ENCODE data around the gene CSNK1D. TPM values are rescaled to one million over a fixed set of nuclear protein-coding genes. Genes with fewer than 3 reads are reported as not detected.
"Not testable (repeated sequence)": the region's sequence is repeated elsewhere in the genome, so short reads cannot be mapped to it uniquely, and the experiment has no call there.

Gene CSNK1D
- polyA plus RNA-seq, 5 donors: 89.6 to 138 (median 108) TPM

DNA sequence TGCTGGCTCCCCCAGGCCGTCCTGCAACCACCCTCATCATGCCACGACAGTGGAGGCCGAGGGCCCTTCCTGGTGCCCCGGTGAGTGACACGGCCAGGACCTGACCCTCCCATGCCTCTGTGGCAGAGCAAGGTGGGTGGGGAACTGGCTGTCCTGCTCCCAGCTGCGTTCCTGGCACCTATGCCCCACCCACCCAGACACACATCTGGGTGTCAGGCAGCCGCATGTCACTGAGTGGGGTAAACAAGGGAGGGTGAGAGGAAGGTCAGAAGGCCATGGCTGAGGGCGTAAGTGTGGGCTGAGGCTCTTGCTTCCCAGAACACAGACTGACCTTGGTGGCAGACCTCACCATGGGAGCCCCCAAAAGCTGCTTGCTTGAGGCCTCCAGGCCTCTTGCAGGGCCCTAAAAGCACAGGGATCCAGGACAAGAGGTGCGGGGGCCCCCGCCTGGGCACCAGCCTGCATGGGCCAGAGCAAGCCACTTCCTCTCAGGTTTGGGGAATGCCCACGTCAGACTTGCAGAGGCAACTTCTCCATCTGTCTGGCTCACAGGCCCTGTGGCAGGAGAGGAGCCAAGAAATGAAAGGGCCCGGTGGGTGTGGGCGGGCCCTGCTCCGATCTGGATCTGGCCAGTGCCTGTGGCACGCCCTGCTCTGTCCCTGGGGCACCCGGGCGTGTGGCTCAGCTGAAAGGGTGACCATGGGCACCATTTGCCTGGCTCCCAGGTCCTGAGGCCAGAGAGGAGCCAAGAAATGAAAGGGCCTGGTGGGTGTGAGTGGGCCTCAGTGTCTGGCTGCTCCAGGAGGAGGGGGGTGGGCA lies 57.0 kb downstream of the CSNK1D start:
- no peak for DNase-seq

DNA sequence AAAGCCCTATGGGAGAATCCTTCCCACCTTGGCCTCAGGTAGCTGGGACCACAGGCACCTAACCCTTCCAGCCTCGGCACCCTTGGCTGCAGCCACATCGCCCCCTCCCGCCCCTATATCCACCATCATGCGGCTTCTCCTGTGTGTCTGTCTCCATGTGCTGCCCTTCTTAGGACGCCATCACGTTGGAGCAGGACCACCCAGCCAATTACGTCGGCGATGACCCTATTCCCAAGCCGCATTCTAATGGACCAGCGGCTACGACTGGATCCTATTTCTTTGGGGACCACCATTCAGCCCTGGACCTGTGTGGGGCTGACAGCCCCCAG lies 57.6 kb downstream of the CSNK1D start:
- no peak for DNase-seq

DNA sequence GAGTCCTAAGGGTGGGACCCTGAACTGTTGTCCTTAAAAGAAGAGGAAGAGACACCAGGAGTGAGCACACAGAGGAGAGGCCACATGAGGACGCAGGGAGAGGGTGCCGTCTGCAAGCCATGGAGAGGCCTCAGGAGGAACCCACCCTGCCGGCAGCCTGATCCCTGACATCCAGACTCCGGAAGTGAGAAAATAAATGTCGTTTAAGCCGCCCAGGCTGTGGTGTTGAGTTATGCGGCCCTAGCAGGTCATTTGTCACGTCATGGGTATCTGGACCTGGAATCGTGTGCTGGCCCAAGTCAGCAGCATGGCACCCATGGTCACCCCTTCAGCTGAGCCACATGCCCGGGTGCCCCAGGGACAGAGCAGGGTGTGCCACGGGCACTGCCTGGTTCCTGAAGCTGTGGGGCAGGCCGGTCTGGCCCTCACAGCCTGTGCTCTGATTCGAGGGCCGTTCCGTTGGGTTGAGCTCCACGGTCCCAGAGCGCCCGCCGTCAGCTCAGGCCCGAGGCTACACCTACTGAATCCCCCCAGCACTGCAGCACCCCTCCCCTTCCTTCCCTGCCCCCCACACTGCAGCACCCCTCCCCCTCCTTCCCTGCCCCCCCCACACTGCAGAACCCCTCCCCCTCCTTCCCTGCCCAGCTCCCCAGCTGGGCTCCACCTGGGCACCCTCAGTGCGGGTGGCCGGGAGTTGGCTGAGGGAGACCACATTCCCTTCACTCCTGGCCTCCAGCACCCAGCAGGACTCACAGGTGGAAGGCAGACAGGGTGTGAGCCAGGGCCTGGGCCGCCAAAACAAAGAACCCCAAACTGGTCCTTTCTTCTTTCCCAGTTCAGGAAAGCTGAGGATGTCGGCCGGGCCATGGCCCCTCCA lies 58.2 kb downstream of the CSNK1D start:
- DNase-seq: no peak

DNA sequence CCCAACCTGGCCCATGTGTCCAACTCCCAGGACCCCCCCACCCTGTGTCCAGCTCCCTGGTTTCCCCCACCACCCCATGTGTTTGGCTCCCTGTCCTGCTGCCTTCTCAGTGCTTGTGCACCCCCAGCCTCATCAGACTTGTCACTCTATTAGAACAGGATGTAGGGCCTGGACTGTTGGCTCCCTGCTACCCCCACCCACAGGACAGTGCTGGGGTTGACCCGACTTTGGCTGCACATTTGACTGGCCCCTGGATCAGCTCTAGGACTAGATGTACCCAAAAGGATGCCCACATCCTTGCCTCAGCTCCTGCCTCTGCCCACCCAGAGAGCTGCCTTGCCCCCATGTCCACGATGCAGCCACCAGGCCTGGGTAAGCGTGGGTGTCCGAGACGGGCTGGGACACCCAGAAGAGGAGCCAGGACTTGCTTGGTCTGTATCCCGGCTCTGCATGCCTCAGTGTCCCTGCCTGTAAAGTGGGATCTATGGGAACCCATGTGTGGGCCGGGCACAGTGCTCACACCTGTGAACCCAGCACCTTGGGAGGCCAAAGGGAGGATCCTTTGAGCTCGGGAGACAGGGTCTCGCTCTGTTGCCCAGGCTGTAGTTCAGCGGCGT lies 59.4 kb downstream of the CSNK1D start:
- no peak for DNase-seq

DNA sequence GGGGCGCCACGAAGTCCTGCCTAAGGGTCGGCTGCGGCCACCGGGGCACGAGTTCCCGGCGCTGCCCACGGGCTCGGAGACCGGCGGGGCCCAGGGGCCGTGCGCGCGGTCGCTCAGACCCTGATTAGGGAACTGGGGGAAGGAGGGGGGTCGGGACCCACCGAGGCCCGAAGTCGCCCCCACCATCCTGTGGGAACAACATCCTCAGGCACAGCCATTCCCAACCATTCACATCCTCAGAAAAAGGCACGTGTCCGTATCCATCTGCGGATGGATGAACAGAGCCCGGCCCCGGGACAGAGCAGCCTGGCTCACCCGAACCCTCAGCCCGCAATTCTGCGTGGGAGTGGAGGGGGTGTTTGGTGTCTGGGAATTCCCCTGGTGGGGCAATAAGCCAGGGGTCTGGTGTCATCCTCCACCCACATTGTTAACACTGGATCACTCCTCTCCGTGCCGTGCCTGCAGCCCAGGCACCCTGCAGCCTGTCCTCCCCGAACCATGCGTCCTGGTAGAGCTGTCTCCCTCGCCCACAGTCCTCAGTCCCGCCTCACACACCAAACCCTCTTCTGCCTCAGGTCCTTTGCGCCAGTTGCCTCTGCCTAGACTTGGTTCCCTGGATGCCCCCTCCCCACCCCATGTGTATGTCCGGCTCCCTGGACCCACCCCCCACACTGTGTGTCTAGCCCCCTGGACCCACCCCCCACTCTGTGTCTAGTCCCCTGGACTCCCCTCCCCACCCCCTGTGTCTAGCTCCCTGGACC lies 60.1 kb downstream of the CSNK1D start:
- DNase-seq: peak in 1 of 2 donors; percentile 23

DNA sequence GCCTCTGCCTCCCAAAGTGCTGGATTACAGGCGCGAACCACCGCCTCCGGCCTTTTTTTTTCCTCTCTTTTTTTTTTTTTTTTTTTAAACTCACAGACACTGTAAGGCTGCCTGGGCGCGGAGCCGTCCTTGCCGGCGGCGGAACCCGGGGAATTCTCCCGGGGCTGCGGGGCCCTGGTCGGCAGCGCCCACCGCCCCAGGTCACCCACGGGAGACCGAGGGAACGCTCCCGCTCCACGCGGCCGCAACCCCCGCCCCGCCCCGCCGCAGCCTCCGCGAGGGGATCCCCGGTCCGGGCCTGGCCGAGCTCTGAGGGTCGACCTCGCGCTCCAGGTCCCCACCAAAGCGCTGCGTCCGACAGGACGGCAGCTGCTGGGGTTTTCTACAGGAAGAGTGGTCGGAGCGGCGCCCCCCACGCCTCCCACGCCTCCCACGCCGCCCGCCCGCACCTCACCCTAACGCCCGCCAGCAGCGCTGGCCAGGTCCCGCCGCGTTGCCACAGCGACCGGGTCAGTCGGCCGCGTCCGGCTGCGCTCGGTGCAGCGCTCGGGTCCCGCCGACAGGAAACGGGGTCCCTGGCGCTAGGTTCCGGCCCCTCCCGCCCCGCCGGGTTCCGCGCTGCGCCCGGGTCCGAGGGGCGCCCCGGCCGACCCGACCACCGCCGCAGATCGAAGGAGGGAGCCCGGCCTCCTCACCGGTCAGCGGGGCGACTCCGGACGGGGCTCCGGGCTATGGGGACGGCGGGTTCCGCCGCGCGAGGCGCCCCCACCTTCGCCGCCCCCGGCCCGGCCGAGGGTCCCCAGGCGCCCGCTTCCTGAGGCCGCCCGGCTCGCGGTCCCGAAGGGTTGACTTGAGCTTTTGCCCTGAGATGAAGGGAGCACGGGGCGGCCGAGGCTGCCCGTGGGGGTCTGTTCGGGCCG lies 60.9 kb downstream of the CSNK1D start, which contains the start of gene CCDC57:
TSS of gene CCDC57 (minus strand) at position 512 of the 920 bp plus-strand sequence. CDS start 10,898 bp downstream, outside the sequence.
- peak; percentile 74 to 82 for DNase-seq

DNA sequence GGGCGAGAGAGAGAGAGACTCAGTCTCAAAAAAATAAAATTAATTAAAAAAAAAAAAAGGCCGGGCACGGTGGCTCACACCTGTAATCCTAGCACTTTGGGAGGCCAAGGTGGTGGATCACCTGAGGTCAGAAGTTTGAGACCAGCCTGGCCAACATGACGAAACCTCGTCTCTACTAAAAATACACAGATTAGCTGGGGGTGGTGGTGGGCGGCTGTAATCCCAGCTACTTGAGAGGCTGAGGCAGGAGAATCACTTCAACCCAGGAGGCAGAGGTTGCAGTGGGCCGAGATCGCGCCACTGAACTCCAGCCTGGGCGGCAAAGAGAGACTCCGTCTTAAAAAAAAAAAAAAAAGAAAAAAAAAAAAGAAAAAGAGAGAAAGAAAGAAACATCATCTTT lies 62.8 kb downstream of the CSNK1D start:
- DNase-seq: not testable (repeated sequence)

DNA sequence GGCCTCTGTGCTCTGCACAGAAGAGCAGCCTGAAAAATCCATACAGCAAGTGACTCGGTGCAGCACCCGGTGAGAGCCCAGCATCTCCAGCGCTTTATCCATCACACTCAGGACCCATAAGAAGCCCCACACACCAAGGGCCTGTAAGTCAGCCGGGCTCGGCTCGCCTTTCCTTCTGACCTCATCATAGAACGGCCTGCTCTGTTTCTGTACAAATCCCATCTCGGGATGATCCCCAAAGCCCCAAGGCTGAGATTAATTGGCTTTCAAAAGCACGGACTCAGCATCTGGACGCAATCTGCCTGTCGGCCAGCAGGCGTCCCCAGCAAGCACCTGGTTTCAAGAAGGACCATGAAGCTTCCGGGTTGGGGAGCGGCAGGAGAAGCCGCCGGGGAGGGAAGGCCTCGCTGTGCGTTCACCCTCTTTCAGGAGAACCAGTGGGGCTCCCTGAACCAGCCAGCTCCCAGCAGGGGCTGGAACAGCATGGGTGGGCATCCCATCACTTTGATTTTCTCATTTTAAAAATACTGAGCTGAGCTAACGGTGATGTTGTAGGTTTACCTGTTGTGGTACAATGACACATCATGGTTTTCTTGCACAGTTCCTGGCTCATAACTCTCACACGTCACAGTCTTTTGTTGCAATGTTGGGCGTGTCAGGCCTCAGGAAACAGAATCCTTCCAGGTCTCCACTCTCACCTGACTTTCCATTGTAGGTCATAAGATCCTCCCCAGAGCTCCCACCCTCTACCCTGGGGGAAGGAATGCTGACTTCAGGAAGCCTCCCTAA lies 67.6 kb downstream of the CSNK1D start:
- peak; percentile 58 to 60 for DNase-seq

DNA sequence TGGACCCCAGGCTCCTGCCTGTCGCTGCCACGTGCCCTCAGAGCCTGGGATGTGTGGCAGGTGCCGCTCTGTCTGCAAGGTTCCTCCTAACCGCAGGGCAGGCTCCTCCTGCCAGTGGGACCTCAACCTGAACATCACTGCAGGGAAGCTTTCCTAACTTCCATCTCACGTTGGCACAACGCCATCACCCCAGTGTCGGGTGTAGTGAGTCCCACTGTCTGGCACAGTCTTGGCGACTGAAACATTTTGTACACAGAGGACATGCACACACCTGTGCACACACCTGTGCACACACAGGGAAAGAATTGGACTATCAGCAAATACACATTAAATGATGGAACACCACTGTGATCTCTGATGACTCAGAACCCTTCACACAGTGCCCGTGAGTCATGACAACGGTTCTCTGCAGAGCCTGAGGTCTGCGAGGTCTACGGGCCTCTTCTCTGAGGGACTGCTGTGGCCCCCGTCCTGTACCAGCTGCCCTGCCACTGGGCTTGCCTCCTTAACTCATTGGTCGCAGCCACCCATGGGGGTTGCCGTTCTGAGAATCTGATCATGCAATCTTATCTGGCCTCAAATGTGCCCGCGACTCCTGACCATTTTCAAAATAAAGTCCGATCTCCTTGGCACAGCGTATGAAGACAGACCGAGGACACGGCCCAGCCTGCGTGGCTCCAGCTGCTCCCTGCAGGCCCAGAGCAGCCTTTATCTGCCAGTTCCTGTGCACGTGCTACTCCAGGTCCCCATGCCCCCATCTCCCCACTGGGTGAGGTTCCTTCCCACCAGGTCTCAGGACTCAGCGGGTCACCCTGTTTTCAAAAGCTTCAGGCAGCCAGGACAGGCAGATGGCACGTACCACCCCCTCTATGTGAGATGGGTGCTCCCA lies 68.4 kb downstream of the CSNK1D start:
- DNase-seq: no peak

DNA sequence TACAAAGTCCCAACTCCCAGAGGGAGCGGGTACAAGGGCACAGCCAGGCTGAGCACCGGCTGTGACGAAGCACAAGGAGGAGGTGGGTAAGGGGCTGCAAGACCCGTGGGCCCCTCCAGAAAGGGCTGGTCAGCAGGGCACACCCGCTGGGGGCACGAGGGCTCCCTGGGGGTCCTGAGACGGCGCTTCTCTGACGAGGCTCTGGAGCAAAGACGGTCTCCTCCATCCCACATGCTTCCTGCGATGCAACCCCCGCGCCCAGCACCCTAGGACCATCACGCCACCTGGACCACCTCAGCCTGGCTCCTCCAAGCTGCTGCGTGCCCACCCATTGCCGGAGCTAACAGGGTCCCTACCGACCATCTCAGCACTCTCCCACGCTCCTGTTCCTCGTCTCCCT lies 69.6 kb downstream of the CSNK1D start:
- DNase-seq: no peak

DNA sequence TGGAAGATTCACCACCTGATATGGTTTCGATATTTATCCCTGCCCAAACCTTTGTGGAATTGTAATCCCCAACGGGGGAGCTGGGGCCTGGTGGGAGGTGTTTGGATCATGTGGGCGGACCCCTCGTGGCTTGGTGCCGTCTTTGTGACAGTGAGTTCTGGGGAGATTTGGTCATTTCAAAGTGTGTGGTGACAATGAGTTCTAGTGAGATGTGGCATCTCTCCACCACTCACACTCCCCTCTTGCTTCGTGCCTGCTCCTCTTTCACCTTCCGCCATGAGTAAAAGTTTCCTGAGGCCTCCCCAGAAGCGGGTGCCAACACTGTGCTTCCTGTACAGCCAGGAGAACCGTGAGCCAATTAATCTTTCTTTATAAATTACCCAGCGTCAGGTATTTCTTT lies 70.5 kb downstream of the CSNK1D start:
- no peak for DNase-seq

DNA sequence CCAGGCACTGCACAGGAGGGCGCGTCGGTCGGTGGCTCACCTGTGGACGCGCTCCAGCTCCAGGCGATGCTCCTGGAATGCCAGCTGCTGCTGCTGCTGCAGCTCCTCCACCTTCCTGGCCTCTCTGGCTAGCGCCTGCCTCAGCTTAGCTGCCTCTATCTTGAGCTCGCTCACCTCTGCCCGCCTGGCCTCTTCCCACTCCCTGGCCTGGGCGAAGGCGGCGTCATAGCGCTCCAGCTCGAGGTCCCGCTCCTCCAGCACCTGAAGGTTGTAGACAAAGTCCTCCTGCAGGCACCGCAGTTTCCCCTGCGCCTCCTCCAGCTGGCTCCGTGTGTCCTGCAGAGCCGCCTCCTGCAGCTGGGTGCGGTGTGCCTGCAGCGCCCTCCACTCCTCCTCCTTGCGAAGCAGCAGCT lies 72.0 kb downstream of the CSNK1D start:
- DNase-seq: no peak

DNA sequence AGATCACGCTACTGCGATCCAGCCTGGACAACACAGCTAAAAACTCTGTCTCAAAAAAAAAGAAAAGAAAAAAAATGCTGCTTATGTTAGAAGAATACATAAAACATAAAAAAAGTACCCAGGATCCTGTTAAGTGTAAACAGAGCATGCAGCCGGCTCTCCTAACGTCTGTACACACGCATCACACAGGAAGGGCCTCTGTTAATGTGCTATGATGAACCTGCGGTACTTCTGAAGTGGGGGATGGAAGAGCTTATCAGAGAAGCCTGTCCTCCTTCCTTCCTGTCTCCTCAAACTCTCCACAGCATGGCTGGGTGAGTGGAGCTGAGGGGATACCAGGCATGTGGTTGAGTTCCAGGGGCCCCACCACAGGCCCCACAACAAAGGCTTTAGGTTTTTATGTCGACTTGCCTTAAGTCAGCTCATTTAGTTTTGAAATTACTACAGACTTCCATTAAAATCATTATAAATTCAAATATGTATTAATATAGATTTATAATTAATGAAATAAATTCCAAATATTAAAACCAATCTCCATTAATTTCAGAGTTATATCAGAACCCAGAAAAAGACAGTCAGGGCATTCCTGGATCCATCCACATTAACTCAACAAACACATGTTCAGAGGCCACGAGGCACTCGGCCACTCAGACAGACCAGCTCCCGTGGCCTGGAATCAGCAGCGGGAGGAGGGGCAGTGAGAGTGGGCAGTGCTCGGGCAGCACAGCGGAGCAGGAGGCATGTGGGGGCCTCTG lies 72.6 kb downstream of the CSNK1D start:
- no peak for DNase-seq

DNA sequence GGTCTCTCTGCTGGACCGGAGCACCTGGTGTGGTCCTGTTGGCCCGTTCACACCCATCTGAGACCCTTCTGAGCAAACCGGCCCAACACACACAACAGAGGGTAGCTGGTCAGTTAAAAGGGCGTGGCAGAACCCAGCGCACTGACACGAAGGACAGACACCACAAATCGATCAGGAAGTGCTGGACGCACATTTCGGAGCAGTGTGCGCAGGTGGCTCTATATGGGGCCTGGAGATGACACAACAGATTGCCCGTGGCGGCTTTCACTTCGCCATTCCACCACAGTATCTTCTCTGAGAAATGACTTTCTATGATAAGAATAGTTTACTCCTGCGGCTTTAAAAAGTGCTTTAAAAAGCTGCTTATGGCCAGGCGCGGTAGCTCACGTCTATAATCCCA lies 73.4 kb downstream of the CSNK1D start:
- DNase-seq: no peak

DNA sequence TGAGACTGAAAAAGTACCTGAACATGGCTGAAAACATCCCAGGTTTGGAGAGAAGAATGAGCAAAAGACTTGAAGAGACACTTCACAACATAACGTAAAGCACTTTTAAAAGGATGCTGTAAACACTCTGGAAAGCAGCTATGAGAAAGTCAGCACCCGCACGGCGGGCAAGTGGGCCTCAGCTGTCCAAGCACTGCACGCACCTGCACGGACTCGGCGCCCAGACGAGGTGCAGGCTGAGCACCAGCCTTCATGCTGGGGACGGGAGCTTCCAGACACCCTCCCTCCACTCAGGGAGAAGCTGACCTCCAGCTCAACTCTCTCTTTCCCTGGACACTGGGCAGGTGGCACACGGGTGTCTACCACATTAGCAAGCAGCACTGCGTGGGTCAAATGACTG lies 74.0 kb downstream of the CSNK1D start:
- DNase-seq: no peak

DNA sequence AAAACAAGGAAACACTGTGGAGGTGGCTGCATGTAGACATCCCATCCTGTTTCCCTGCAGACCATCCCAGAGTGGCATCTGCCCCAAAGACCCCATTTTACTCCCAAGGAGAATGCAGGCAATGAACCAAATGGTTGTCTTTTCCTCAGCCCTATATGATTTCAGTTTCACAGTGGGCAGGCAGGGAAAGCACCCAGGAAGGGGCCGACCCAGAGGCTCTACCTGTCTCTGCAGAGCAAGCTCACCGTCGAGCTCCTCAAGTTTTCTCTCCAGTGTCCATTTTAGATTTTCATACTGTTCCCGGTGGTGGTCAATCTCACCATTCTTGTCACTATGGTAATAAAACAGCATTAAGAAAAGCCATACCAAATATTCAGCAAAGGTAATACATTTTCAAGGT lies 75.4 kb downstream of the CSNK1D start:
- no peak for DNase-seq

Measured in right lung (tissue), 5 donors.